Endothelial cell of umbilical vein (primary cell): ENCODE data around the gene ZNF423.

ENCODE experiments used
- CTCF ChIP-seq, 2 donors: IDR thresholded peaks; 1 replicate in 1 of 2; 2 replicates in 1 of 2; pipeline ENCODE4 v1.5.1; 2011; ENCODE audit warnings: low read length in 2 of 2, mild to moderate bottlenecking in 2 of 2, moderate library complexity in 2 of 2, control low read depth in 1 of 2, inconsistent platforms in 1 of 2, low read depth in 1 of 2; ENCODE audit not compliant: insufficient read depth in 1 of 2; ENCODE audit errors: extremely low read depth in 1 of 2
- EZH2 ChIP-seq: IDR thresholded peaks from 2 replicates; pipeline ENCODE4 v1.6.1; 2012; ENCODE audit warnings: borderline replicate concordance, low read depth, mild to moderate bottlenecking, moderate library complexity, low read length, inconsistent platforms; ENCODE audit not compliant: severe bottlenecking
- FOS ChIP-seq: IDR thresholded peaks from 2 replicates; pipeline ENCODE4 v1.6.1; 2011; ENCODE audit warnings: mild to moderate bottlenecking, low read length, moderate library complexity, borderline replicate concordance; ENCODE audit not compliant: insufficient read depth
- GATA2 ChIP-seq: IDR thresholded peaks from 2 replicates; pipeline ENCODE4 v1.7.0; 2011; ENCODE audit warnings: low read depth, mild to moderate bottlenecking, moderate library complexity, mixed read lengths, low read length; ENCODE audit not compliant: insufficient read length, insufficient read depth
- JUN ChIP-seq: IDR thresholded peaks from 2 replicates; pipeline ENCODE4 v1.6.1; 2011; ENCODE audit warnings: borderline replicate concordance, low read depth; ENCODE audit not compliant: insufficient read length, insufficient read depth
- MYC ChIP-seq: IDR thresholded peaks from one replicate; pipeline ENCODE4 v1.6.1; 2011; ENCODE audit warnings: mild to moderate bottlenecking, low read depth, low read length
- POLR2A ChIP-seq: IDR thresholded peaks from 2 replicates; pipeline ENCODE4 v1.6.1; 2012; ENCODE audit warnings: low read depth, mild to moderate bottlenecking, control low read depth, low read length
- POLR2AphosphoS5 ChIP-seq: IDR thresholded peaks from 2 replicates; pipeline ENCODE4 v1.6.1; 2012; ENCODE audit warnings: low read depth, mild to moderate bottlenecking, control low read depth, low read length, moderate library complexity; ENCODE audit not compliant: insufficient read depth
- TF ChIP-seq, protein P1 (sequence below): IDR thresholded peaks from 2 replicates; pipeline ENCODE4 v1.6.1; 2011; ENCODE audit not compliant: insufficient read depth, insufficient read length

GRCh38 chr16:49539758-49540157, 316.2 kb downstream of the ZNF423 start:
- TF ChIP-seq EZH2 (no peak), CTCF (IDR thresholded peaks at IDR 0.05; ENCODE audit: extremely low read depth in 1 of 2, insufficient read depth in 1 of 2, low read depth in 1 of 2, low read length in 2 of 2) (no peak), POLR2AphosphoS5 (no peak), MYC (no peak), POLR2A (no peak), JUN (no peak), FOS (no peak), GATA2 (no peak)
- TF ChIP-seq, protein P1, sequence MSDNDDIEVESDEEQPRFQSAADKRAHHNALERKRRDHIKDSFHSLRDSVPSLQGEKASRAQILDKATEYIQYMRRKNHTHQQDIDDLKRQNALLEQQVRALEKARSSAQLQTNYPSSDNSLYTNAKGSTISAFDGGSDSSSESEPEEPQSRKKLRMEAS = no peak
